Epithelial cell of prostate (primary cell): ENCODE data around the gene KIF2A.

Source experiments
- DNase-seq: peaks from one replicate; pipeline ENCODE4 v3.0.0-alpha.2; 2011; ENCODE audit warnings: low read depth, low spot score
- H3K27ac ChIP-seq: fragments of 450-650 bp; 2 replicates; pipeline ENCODE4 v1.5.1; 2017; ENCODE audit warnings: mild to moderate bottlenecking

The KIF2A gene

DNA sequence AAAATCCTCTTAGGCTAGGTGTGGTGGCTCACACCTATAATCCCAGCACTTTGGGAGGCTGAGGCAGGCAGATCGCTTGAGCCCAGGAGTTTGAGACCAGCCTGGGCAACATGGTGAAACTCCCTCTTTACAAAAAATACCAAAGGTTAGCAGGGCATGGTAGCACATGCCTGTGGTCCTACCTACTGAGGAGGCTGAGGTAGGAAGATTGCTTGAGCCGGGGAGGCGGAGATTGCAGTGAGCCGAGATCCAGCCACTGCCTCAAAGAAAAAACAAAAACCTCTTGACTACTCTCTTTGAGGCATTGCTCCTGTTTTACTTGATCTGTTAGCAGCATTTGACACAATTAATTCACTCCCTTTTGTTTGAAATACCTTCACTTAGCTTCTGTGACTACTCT is 20.7 kb downstream of the KIF2A start:
- H3K27ac ChIP-seq: no peak overlapping the region
- no peak for DNase-seq

DNA sequence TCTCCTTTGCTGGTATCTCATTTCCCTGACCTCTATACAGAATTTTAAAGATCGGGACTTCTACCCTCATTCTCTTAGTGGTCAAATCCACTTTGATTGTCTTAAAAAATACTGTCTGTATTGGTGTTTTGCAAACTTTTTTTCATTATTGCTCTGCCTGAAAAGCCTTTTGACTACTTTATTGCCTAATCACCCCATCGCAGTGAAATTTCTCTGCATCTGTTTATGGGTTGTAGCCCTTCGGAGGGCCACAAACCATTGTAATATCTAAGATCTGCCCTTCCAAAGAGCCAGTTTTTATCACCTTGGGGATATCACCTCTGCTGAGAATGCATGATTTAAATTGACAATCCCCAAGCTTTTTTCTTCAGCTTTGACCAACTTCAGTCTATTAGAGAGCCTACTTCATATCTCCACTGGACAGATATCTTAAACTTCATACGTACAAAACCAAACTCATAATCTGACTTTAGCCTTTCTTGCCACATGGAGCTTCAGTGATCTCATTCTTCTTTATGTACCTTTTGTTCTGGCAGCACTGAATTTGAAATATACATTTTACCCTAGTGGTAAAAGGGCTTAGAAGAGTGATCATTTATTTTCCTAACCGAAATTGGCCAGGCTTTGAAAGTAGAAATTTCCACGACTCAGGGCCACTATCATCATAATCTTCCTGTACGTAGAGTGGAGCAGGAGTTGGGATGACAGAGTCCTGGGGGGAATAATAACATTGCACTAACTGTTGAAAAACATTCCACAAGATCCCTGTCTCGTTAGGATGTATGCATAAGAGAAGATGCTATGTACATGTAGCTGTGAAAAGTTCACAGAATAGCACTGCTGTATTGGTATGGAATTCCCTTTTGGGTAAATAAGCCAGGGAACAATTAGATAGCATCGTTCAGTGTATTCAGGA is 21.4 kb downstream of the KIF2A start:
- no peak overlapping the region for H3K27ac ChIP-seq
- DNase-seq: no peak

DNA sequence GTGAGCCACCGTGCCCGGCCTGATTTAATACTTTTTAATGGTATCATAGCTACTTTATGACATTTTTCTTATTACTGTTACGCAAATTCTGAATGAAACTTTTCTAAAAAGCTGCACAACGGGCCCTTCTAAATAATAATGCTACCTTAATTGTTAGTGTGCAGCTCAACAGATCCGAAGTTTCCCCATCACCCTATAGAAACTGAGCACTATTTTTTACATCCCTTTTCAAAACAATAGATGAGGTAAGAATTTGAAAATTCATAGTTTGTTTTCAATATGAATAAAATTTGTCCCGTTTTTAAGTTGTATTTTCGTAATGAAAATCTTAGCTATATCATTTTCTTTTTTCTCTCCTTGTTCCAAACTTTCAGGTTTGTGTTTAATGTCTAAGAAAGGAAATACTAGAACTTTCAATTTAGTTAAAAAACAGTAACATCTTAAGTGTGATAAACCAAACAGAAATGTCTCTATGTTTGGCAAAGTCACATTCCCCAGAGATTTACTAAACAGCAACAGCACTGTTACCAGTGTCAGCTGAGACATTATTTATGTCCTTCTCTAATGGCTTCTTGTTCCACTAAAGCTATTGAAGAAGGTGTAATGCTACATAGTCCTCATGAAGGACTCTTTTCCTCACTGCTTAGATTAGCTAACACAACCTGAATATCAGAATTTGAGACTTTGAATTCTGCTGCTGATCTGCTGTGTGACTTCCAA is 22.9 kb downstream of the KIF2A start:
- no peak overlapping the region for H3K27ac ChIP-seq
- DNase-seq: no peak

DNA sequence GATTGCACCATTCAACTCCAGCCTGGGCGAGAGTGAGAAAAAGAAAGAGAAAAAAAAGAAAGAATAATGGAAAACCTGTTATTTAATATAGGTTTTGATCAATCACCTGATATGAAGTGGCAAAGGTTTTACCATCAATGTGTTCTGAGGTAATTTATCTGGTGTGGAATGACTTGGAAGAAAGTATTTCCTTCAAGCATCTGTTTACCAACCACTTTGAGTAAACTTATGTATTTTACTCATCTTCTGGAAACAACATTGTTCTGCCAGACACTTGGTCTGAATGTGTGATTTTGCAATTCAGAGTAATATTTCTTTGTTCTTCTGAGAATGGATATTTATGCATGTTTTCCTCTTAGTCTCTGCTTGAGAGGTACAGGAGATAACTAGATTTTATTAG is 24.3 kb downstream of the KIF2A start:
- DNase-seq: no peak
- no peak overlapping the region for H3K27ac ChIP-seq

DNA sequence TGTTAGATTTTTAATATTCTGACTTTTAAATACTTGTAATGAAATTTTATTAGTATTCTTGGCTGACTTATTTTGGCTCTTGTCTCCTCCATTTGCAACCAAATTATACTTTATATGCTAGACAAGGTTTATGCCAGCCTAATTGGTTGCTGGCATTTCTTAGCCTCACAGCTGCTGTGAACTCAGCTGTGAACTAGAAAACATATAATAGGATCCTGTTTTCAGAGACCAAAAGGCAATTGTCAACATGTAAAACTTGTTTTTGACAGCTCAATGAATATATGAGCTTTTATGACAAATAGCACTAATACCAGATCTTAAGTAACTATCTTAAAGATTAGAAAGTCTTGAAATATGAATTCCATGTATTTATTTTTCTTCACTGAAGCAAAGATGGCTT is 25.9 kb downstream of the KIF2A start:
- H3K27ac ChIP-seq: no peak overlapping the region

DNA sequence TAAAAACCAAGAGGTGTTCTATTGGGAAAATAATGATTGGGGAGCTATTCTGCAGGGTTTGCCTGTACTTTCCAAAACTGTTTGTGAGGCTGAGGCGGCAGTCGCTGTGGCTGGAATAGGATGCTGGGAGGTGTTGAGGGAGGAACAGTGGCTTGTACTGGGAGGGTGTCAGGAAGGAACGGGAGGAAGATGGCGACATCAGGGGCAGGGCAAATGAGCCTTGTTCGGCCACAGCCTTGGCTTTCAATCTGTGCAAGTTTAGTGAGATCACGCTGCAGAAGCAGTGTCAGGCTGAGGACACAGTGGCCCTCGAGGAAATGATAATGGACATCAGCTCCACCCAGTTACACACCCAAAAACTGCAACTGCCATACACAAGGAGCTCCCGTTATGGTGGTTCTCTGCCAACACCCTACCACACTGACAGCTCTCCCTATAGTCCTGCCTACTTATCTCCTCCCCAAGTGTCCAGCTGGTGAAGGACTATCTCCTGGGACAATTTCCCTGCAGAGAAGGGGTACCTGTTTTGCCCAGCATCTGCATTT is 27.3 kb downstream of the KIF2A start:
- no peak for DNase-seq
- H3K27ac ChIP-seq: no peak overlapping the region

More for the DNA sequence above, 25.9 kb downstream of the KIF2A start:
- DNase-seq: no peak

DNA sequence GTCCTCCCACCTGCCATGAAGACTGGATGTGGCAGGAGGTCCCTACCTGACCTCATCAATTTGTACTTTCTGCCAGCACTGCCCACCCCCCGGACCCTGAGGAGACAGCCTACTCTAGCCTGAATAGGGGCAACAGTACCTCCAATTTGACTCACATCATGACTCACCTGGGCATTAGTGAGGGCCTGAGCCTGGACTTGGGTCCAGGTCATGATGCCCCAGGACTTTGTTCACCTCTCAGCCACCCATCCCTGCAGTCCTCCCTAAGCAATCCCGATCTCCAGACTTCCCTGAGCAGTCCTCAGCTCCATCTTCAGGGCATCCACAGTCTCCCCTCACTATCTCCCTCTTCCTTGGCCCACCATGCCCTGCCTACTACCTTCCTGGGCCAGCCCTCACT is 28.1 kb downstream of the KIF2A start:
- DNase-seq: no peak
- H3K27ac ChIP-seq: no peak overlapping the region

DNA sequence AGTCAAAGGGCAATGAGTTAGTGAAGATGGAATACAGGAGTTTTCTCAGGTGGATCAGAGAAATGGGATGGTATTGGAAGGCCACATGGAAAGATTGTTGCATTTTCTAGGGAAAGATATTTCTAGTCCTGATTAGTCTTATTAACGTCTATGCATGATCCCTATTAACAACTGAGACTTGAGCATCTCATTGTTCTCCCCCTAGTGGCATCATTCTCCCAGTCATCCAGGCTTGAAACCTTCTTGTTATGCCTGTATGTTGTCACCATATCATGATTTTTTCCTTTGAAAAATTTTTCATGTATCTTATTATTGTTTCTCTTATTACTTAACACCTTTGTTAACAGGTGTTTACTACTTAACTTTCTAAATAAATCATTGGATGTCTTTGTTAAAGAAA is 34.4 kb downstream of the KIF2A start:
- no peak overlapping the region for H3K27ac ChIP-seq
- no peak for DNase-seq

DNA sequence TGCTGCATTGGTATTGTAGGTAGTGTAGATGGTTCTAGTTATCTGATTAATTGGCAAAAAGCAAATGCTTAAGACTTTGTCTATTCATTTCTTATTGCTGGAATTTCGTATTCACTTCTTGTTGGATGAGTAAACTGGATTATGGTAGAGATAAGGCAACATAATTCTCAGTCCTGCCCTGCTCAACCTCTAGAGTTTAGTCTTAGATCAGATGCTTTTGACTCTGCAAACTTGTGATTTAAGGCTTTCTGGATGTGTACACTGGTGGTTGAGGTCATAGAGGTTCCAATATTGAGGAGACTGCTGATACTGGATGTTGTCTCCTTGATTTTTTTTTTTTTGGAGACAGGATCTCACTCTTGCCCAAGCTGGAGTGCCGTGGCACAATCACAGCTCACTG is 35.0 kb downstream of the KIF2A start:
- no peak overlapping the region for H3K27ac ChIP-seq
- DNase-seq: no peak

DNA sequence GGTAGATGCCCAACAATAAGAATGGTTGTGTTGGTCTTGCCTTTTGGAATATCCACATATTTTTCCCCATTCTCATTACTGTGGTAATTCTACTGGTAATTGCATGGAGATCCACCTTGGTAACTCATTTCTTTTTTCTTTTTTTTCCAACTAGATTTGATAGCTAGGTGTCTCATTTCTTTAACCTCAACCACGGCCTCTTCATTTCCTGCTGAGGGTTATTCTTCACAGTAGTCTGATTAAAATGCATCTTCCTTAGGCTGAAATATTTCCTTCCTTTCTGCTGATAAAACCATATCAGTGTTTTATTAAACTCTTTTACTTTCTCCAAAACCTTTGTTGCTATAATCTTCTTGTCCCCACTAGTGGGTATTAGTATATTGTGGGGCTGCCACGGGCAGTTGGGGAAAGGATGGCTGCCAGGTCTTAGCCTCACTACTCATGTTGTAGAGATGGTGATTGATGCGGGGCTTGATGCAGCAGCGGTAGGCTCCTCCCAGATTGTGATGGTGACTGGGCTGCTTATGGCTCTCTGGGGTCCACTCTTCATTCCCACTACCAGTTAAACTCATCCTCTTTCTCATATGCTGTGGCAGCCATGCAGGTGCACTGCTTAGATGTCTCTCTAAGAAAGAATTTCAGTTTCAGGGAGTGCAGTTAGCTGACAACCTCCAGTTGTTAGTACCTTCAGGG is 35.9 kb downstream of the KIF2A start:
- H3K27ac ChIP-seq: no peak overlapping the region
- no peak for DNase-seq

DNA sequence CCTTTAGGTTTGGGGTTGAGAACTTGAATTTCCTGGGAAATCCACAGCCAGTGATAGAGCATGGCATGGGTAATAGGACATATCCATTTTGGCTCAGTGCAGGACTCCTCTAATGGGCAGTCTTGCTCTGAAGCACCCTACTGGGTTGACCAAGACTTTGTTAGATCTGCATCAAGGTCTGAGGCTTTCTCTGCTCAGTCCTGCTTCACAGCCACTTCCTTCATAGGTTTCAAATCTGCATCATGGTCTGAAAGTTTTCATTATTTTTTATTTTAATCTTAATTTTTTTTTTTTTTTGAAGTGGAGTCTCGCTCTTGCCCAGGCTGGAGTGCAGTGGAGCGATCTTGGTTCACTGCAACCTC is 36.5 kb downstream of the KIF2A start:
- no peak overlapping the region for H3K27ac ChIP-seq
- DNase-seq: no peak

DNA sequence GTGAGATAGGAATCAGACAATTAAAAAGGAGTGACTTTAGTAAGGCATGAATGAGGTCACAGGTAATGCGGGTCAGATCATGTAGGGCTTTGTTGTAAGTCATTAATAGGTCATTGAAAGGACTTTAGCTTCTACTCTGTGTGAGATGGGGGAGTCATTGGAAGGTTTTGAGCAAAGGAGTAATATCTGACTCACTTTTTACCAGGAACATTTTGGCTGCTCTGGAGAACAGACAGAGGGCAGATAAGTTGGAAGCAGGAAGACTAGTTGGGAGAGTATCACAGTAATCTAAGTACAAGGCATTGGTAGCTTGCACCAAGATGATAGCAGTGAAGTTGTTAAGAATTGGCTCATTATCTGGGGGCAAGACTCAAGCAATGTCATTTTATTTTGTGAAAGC is 37.4 kb downstream of the KIF2A start:
- no peak overlapping the region for H3K27ac ChIP-seq
- no peak for DNase-seq

DNA sequence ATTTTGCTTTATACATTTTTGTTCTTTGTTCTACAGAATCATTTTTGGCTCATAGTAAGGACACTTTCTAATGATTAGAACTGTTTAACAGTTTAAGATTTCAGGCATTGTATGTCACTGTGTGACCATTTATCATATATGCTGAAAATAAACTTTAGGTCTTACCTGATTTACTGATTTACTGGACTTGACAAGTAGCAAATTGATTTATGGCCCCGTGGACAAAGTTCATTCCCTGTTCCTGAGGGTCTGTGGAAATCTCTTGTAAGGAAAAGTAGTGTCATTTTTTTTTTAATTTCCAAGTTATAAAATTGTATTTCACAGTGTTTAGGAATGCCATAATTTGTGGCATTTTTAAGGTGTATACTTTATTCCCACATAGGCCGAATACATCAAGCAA is 40.7 kb downstream of the KIF2A start:
- DNase-seq: no peak
- H3K27ac ChIP-seq: no peak overlapping the region

DNA sequence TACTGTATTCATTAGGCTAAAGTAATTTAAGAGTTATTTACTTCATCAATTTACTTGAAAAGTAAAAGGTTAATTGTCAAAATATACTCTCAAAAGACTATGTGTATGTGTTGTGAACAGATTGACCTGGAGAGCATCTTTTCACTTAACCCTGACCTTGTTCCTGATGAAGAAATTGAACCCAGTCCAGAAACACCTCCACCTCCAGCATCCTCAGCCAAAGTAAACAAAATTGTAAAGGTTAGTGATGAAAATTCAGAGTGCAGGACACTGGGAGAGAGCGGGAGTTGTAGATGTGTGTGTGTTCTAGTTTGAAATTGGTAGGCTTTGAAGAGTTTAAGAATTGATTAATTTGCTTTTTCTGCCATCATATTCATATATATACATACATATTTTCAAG is 41.9 kb downstream of the KIF2A start:
- no peak overlapping the region for H3K27ac ChIP-seq
- no peak for DNase-seq

DNA sequence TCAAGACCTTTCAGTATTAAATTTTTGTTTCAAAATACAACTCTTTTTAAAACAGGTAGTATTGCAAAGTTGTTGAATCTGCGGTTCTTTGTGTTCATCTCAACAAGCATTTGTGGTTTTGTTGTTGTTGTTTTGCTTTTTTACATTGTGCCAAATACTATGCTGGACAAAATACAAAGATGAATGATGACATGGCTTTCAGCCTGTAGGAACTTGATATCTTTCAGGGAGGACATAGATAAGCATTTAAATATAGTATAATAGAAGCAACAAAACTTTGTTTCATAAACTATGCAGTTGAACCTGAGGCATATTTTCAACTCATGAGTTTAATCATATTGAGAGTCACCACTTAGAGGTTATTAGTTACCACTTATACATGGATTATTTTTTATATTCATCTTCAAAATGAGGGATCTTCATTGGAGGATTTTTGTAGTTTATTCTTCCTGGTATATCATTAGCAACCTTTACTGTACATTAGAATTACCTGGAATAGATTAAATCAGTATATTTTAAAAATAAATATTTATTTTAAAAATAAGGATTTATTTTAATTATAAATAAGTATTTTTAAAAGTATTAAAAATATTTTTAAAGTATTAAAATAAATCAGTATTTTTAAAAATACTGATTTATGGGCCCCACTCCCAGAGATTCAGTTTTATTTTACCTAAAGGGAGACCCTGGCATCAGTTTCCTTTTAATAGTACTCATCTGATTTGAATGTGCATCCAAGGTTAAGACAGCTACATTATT is 42.9 kb downstream of the KIF2A start:
- H3K27ac ChIP-seq: no peak overlapping the region

DNA sequence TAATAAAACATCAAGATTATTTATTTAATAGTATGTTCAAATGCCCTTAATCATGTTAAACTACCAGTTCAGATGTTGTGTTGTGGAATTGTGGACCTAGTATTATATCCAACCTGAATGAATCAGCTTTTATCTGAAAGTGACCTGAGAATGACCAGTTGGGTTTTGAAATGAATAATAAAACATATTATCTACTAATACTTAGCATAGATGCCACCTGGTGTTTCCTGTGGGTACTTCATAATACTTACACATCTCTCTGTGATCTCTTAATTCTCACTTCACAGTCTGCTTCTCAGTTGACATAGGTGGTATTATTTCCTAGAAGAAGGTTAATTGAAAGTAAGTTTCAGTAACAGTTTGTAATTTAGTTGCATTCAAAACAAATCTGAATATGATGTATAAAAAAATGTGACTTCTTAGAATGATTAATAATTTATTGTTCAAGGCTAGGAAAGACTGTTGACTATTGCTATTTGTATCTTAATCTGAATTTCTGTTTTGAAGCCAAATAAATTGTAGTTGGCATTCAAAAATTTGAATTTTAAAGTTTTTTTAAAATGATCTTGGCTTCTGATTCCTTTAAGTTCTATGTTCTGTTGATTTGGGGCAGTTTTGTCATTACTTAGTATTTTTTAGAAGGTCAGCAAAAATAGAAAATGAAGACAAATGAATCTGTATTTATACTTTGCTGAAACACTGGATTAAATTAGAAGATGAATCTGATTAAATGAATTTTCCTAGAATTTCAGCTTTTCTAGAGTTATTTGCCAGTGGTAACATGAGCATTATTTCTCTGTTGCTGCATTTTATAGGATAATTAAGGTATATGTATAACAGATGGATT is 48.2 kb downstream of the KIF2A start:
- H3K27ac ChIP-seq: no peak overlapping the region

More for the DNA sequence above, 42.9 kb downstream of the KIF2A start:
- DNase-seq: no peak

DNA sequence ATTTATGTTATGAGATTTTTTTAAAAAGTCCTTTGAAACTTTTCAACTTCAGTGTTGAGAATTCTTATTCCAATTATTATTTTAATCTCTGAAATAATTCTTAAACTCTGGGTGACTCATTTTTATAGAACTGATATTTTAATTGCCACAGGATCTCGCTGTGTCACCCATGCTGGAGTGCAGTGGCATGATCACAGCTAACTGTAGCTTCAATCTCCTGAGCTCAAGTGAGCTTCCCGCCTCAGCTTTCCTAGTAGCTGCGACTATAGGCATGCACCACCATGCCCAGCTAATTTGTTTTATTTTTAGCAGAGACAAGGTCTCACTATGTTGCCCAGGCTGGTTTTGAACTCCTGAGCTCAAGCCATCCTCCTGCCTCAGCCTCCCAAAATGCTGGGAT is 56.7 kb downstream of the KIF2A start:
- no peak for DNase-seq
- H3K27ac ChIP-seq: no peak overlapping the region

More for the DNA sequence above, 48.2 kb downstream of the KIF2A start:
- DNase-seq: no peak

DNA sequence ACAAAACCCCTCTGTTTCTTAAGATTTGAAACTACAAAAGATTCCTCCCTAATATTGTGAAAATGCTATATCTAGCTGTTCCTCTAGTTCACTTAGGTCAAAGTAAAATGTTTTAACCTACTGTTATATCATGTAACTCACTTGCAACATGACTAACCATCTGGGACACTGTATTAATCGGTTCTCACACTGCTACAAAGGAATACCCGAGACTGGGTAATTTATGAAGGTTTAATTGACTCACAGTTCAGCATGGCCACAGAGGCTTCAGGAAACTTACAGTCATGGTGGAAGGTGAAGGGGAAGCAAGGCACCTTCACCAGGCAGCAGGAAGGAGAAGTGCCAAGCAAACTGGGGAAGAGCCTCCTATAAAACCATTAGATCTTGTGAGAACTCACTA is 63.0 kb downstream of the KIF2A start:
- H3K27ac ChIP-seq: no peak overlapping the region
- no peak for DNase-seq

DNA sequence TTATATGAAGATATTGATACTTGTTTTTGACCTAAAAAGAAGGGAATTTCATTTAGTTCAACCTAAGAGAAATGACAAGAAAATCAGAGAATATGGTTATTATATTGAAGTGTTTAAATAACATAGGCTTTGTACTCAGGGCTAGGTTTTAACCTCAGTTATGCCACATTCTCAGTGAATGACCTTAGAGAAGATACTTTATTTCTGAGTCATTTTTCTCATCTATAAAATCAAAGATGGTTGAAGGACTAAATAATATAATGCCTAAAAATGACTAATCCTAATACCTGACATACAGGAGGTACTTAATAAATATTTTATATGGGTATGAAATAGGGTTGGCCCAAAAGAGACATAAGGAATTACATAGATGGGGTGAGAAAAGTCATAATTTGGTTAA is 65.4 kb downstream of the KIF2A start:
- DNase-seq: no peak
- no peak overlapping the region for H3K27ac ChIP-seq
